Urinary bladder (tissue), 2 donors: ENCODE results near the gene NPY4R2. TPM values are rescaled to one million over a fixed set of nuclear protein-coding genes. Genes with fewer than 3 reads are reported as not detected.

Experiments used
- polyA plus RNA-seq: library from polyadenylated mRNA; stranded (reverse); fragments of 200-250 nt; gene quantifications from one replicate; pipeline ENCODE4 v1.2.3, GENCODE V29; 2013
- total RNA-seq: library from RNA; depleted of rRNA; stranded (reverse); fragments of >200 nt; gene quantifications from one replicate; pipeline ENCODE4 v1.2.3, GENCODE V29; 2014
- donor health status: healthy.

NPY4R2 gene
- total and polyA plus RNA-seq, 2 donors, result 0.16 TPM; not detected in 1

Other genes with a start within 250 kb of the NPY4R2 start
- gene SYT15B, start 155.1 kb upstream of the NPY4R2 start, total RNA-seq, result 1.8 TPM
- 6.7 TPM for gene SYT15B, start 155.1 kb upstream of the NPY4R2 start, polyA plus RNA-seq
- gene FAM25C, start 81.1 kb downstream of the NPY4R2 start, total RNA-seq, result not detected
- gene FAM25C, start 81.1 kb downstream of the NPY4R2 start, polyA plus RNA-seq, result not detected